HEK293 (cell line): ENCODE data around the gene TMEM151B.
A peak's percentile ranks its signal among the peaks of the same experiment; 100 is the strongest.

Source experiments
- ATF2 ChIP-seq: fragments of 450-650 bp; formaldehyde crosslinking; IDR thresholded peaks from 2 replicates; pipeline ENCODE4 v1.5.1; 2016; ENCODE audit warnings: missing biosample characterization, missing genetic modification characterization, low read depth
- HOXA7 ChIP-seq: sonication (generic); formaldehyde crosslinking; IDR thresholded peaks from 2 replicates; pipeline ENCODE4 v1.8.1; 2022; ENCODE audit warnings: missing genetic modification reagents, borderline replicate concordance
- PATZ1 ChIP-seq: fragments of 450-650 bp; formaldehyde crosslinking; IDR thresholded peaks from 2 replicates; pipeline ENCODE4 v1.5.1; 2016; ENCODE audit warnings: missing biosample characterization, missing genetic modification characterization
- PRDM2 ChIP-seq: fragments of 450-650 bp; formaldehyde crosslinking; IDR thresholded peaks from 2 replicates; pipeline ENCODE4 v1.5.1; 2016; ENCODE audit warnings: missing biosample characterization, missing genetic modification characterization, borderline replicate concordance
- REST ChIP-seq: fragments of 450-650 bp; formaldehyde crosslinking; IDR thresholded peaks from 2 replicates; pipeline ENCODE4 v1.5.1; 2016; ENCODE audit warnings: missing biosample characterization, missing genetic modification characterization
- SCRT2 ChIP-seq: fragments of 450-650 bp; formaldehyde crosslinking; IDR thresholded peaks from 2 replicates; pipeline ENCODE4 v1.5.1; 2016; ENCODE audit warnings: missing biosample characterization, missing genetic modification characterization
- ZFP3 ChIP-seq: fragments of 450-650 bp; formaldehyde crosslinking; IDR thresholded peaks from 2 replicates; pipeline ENCODE4 v1.5.1; 2016; ENCODE audit warnings: low read depth, missing biosample characterization, missing genetic modification characterization
- ZFP41 ChIP-seq: fragments of 450-650 bp; formaldehyde crosslinking; IDR thresholded peaks from 2 replicates; pipeline ENCODE4 v1.5.1; 2016; ENCODE audit warnings: missing biosample characterization, missing genetic modification characterization, borderline replicate concordance
- ZNF184 ChIP-seq: fragments of 450-650 bp; IDR thresholded peaks from 2 replicates; pipeline ENCODE4 v1.5.1; 2018; ENCODE audit warnings: missing biosample characterization, mild to moderate bottlenecking, missing genetic modification characterization
- ZNF501 ChIP-seq: fragments of 450-650 bp; formaldehyde crosslinking; IDR thresholded peaks from 2 replicates; pipeline ENCODE4 v1.5.1; 2016; ENCODE audit warnings: missing biosample characterization, missing genetic modification characterization
- ZNF530 ChIP-seq: fragments of 450-650 bp; formaldehyde crosslinking; IDR thresholded peaks from 2 replicates; pipeline ENCODE4 v1.5.1; 2016; ENCODE audit warnings: low read depth, missing biosample characterization, missing genetic modification characterization
- ZNF610 ChIP-seq: fragments of 450-650 bp; formaldehyde crosslinking; IDR thresholded peaks from 2 replicates; pipeline ENCODE4 v1.5.1; 2016; ENCODE audit warnings: missing biosample characterization, missing genetic modification characterization, borderline replicate concordance
- ZNF777 ChIP-seq: fragments of 450-650 bp; formaldehyde crosslinking; IDR thresholded peaks from 2 replicates; pipeline ENCODE4 v1.5.1; 2017; ENCODE audit warnings: missing biosample characterization, missing genetic modification characterization, borderline replicate concordance
- ZSCAN23 ChIP-seq: fragments of 450-650 bp; formaldehyde crosslinking; IDR thresholded peaks from 2 replicates; pipeline ENCODE4 v1.5.1; 2016; ENCODE audit warnings: missing biosample characterization, missing genetic modification characterization
- TF ChIP-seq, protein P1 (sequence below): fragments of 450-650 bp; formaldehyde crosslinking; IDR thresholded peaks from 2 replicates; pipeline ENCODE4 v1.5.1; 2016; ENCODE audit warnings: missing biosample characterization, missing genetic modification characterization, borderline replicate concordance
- TF ChIP-seq, protein P2 (sequence below): fragments of 450-650 bp; formaldehyde crosslinking; IDR thresholded peaks from 2 replicates; pipeline ENCODE4 v1.5.1; 2016; ENCODE audit warnings: missing biosample characterization, missing genetic modification characterization
- TF ChIP-seq, protein P3 (sequence below): fragments of 450-650 bp; formaldehyde crosslinking; IDR thresholded peaks from 2 replicates; pipeline ENCODE4 v1.5.1; 2016; ENCODE audit warnings: missing biosample characterization, missing genetic modification characterization

TMEM151B gene

DNA sequence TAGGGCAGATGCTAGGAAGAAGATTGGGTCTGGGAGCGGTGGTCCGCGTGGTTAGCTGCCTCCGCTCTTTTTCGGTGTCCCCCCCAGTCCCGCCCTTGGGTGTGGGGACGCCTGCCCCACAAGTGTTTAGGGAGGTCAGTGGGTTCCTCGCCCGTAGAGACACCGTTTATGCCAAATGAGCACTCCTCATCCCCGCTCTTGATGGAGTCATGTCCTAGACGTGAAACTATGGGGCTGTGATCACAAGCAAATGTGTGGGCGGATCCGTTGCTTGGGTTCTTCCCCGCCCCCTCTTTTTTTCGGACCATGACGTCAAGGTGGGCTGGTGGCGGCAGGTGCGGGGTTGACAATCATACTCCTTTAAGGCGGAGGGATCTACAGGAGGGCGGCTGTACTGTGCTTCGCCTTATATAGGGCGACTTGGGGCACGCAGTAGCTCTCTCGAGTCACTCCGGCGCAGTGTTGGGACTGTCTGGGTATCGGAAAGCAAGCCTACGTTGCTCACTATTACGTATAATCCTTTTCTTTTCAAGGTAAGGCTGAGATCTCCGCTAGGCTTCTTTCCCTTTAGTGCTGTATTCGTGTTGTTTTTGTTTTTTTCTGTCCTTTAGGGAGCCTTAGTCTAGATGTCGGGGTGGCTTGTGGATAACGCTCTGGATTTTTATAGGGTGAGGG, 23.4 kb upstream of the TMEM151B start, which contains the start of gene HSP90AB1 (continued):
- TF ChIP-seq, protein P1, sequence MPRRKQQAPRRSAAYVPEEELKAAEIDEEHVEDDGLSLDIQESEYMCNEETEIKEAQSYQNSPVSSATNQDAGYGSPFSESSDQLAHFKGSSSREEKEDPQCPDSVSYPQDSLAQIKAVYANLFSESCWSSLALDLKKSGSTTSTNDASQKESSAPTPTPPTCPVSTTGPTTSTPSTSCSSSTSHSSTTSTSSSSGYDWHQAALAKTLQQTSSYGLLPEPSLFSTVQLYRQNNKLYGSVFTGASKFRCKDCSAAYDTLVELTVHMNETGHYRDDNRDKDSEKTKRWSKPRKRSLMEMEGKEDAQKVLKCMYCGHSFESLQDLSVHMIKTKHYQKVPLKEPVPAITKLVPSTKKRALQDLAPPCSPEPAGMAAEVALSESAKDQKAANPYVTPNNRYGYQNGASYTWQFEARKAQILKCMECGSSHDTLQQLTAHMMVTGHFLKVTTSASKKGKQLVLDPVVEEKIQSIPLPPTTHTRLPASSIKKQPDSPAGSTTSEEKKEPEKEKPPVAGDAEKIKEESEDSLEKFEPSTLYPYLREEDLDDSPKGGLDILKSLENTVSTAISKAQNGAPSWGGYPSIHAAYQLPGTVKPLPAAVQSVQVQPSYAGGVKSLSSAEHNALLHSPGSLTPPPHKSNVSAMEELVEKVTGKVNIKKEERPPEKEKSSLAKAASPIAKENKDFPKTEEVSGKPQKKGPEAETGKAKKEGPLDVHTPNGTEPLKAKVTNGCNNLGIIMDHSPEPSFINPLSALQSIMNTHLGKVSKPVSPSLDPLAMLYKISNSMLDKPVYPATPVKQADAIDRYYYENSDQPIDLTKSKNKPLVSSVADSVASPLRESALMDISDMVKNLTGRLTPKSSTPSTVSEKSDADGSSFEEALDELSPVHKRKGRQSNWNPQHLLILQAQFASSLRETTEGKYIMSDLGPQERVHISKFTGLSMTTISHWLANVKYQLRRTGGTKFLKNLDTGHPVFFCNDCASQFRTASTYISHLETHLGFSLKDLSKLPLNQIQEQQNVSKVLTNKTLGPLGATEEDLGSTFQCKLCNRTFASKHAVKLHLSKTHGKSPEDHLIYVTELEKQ, result no peak; the same call in 1 of the 2 replicates
- no peak; the same call in none of the 2 replicates for TF ChIP-seq PATZ1 (tag by site-specific recombination)
- peak; percentile 92 for TF ChIP-seq ZNF777 (tag by site-specific recombination)
- 0 out of 2 replicates have a peak, but pooled peaks have one; percentile 37 for TF ChIP-seq ZNF530 (tag by site-specific recombination)
- TF ChIP-seq, protein P2, sequence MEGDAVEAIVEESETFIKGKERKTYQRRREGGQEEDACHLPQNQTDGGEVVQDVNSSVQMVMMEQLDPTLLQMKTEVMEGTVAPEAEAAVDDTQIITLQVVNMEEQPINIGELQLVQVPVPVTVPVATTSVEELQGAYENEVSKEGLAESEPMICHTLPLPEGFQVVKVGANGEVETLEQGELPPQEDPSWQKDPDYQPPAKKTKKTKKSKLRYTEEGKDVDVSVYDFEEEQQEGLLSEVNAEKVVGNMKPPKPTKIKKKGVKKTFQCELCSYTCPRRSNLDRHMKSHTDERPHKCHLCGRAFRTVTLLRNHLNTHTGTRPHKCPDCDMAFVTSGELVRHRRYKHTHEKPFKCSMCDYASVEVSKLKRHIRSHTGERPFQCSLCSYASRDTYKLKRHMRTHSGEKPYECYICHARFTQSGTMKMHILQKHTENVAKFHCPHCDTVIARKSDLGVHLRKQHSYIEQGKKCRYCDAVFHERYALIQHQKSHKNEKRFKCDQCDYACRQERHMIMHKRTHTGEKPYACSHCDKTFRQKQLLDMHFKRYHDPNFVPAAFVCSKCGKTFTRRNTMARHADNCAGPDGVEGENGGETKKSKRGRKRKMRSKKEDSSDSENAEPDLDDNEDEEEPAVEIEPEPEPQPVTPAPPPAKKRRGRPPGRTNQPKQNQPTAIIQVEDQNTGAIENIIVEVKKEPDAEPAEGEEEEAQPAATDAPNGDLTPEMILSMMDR (tag by site-specific recombination), result peak; percentile 31; the same call in 1 of the 2 replicates
- no peak for TF ChIP-seq HOXA7 (CRISPR knock-in tag)
- TF ChIP-seq ATF2, result peak; percentile 96
- peak; percentile 74; the same call in 1 of the 2 replicates for TF ChIP-seq REST (tag by site-specific recombination)
- TF ChIP-seq SCRT2 (tag by site-specific recombination), result peak; percentile 8; the same call in 1 of the 2 replicates
- TF ChIP-seq PRDM2 (tag by site-specific recombination), result no peak
- peak; percentile 60 for TF ChIP-seq ZSCAN23
- TF ChIP-seq ZNF184 (tag by site-specific recombination), result no peak
- TF ChIP-seq ZNF501 (tag by site-specific recombination), result peak; percentile 85
- peak; percentile 97 for TF ChIP-seq ZFP41
- TF ChIP-seq ZNF610 (tag by site-specific recombination), result peak; percentile 60; the same call in 1 of the 2 replicates
- TF ChIP-seq ZFP3 (tag by site-specific recombination), result no peak
- TF ChIP-seq, protein P3, sequence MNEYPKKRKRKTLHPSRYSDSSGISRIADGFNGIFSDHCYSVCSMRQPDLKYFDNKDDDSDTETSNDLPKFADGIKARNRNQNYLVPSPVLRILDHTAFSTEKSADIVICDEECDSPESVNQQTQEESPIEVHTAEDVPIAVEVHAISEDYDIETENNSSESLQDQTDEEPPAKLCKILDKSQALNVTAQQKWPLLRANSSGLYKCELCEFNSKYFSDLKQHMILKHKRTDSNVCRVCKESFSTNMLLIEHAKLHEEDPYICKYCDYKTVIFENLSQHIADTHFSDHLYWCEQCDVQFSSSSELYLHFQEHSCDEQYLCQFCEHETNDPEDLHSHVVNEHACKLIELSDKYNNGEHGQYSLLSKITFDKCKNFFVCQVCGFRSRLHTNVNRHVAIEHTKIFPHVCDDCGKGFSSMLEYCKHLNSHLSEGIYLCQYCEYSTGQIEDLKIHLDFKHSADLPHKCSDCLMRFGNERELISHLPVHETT (tag by site-specific recombination), result peak; percentile 95
